K562 (cell line): ENCODE measurements around the gene GALNT16. TPM values are rescaled to one million over a fixed set of nuclear protein-coding genes. Genes with fewer than 3 reads are reported as not detected.

Source experiments
- MED1 ChIP-seq: sonication (generic); formaldehyde crosslinking; IDR thresholded peaks from 2 replicates; pipeline ENCODE4 v1.8.1; 2023; ENCODE audit warnings: missing genetic modification reagents, borderline replicate concordance
- PYGO2 ChIP-seq: fragments of 450-650 bp; IDR thresholded peaks from 2 replicates; pipeline ENCODE4 v1.6.1; 2016; ENCODE audit warnings: mild to moderate bottlenecking, missing genetic modification characterization, moderate library complexity, missing compliant biosample characterization
- REST ChIP-seq, 2 experiments: fragments of 450-650 bp; formaldehyde crosslinking in 1 of 2; IDR thresholded peaks; 2 replicates each; pipeline versions ENCODE4 v1.4.0 to v1.6.1; 2014 to 2020; ENCODE audit warnings: mild to moderate bottlenecking in 2 of 2, borderline replicate concordance in 1 of 2, low read depth in 1 of 2
- TAF9B ChIP-seq: fragments of 450-650 bp; IDR thresholded peaks from 2 replicates; pipeline ENCODE4 v1.6.1; 2018; ENCODE audit warnings: mild to moderate bottlenecking; ENCODE audit not compliant: partially characterized antibody
- THAP12 ChIP-seq: fragments of 250-450 bp; sonication (Bioruptor Pico); IDR thresholded peaks from 2 replicates; pipeline ENCODE4 v1.9.0; 2021; ENCODE audit warnings: mild to moderate bottlenecking, inconsistent platforms
- THRB ChIP-seq: fragments of 450-650 bp; formaldehyde crosslinking; conservative IDR thresholded peaks from 2 replicates; pipeline ENCODE4 v1.4.0; 2022; ENCODE audit warnings: mild to moderate bottlenecking, missing genetic modification characterization
- YY1 ChIP-seq, 3 experiments: IDR thresholded peaks; 2 replicates each; pipeline ENCODE4 v1.6.1; 2011; ENCODE audit warnings: low read length in 2 of 3, mild to moderate bottlenecking in 2 of 3, moderate library complexity in 2 of 3, borderline replicate concordance in 1 of 3, control low read depth in 1 of 3, low read depth in 1 of 3; ENCODE audit not compliant: insufficient read depth in 3 of 3, insufficient replicate concordance in 2 of 3, control insufficient read depth in 1 of 3, insufficient read length in 1 of 3; ENCODE audit errors: extremely low read depth in 1 of 3
- ZNF232 ChIP-seq: sonication (generic); formaldehyde crosslinking; IDR thresholded peaks from 2 replicates; pipeline ENCODE4 v1.8.0; 2022; ENCODE audit warnings: mild to moderate bottlenecking, missing genetic modification reagents
- polyA plus RNA-seq, 8 experiments: library from polyadenylated mRNA; depleted of rRNA in 4 of 8; stranded (reverse) in 5 of 8; unstranded in 3 of 8; fragments of >200 nt; fragmentation: Nextera tagmentation in 2 of 8; fragmentation: Illumina TruSeq in 1 of 8; extraction: Ambion mirVana in 2 of 8; extraction: Trizol in 1 of 8; gene quantifications; 2 replicates each; pipeline versions ENCODE4 v1.2.1 to v1.2.3, GENCODE V29; 2011 to 2014; ENCODE audit warnings: inconsistent platforms in 1 of 8, missing spikeins in 1 of 8
- total RNA-seq, 7 experiments: library from RNA; depleted of rRNA in 6 of 7; stranded (reverse); fragments of >200 nt in 6 of 7; fragmentation: Illumina TruSeq in 2 of 7; extraction: Trizol in 2 of 7; gene quantifications; 2 replicates each; pipeline versions ENCODE4 v1.2.1 to v1.2.3, GENCODE V29; 2011 to 2021; ENCODE audit warnings: low replicate concordance in 1 of 7

Gene GALNT16
- total and polyA plus RNA-seq, 9 of the 15 experiments (the other 6 are each of a cell fraction or from before 2014, with no cell fraction given): not detected

- no peak for TF ChIP-seq REST (IDR thresholded peaks at IDR 0.05; ENCODE audit: borderline replicate concordance)
- TF ChIP-seq REST (CRISPR knock-in tag; IDR thresholded peaks at IDR 0.05; ENCODE audit: low read depth): no peak
- TF ChIP-seq ZNF232 (CRISPR knock-in tag): no peak
- TF ChIP-seq TAF9B: no peak
- TF ChIP-seq PYGO2 (tag): no peak
- TF ChIP-seq YY1 (IDR thresholded peaks at IDR 0.05; ENCODE audit: borderline replicate concordance in 1 of 3, control insufficient read depth in 1 of 3, extremely low read depth in 1 of 3, insufficient read depth in 3 of 3, insufficient read length in 1 of 3, insufficient replicate concordance in 2 of 3, low read depth in 1 of 3, low read length in 2 of 3): no peak
- TF ChIP-seq MED1: no peak
- TF ChIP-seq THRB: no peak
- no peak for TF ChIP-seq THAP12 (CRISPR knock-in tag)
These were observed 91.4 kb downstream of the GALNT16 start (continued) for GRCh38 chr14:69351385-69351784.
